ENCODE data around the gene GLT8D2.

GLT8D2 gene

GRCh38 chr12:103975368-103975767 is 74.6 kb downstream of the GLT8D2 start:
- Histone ChIP-seq H4K5ac (ENCODE audit: low read length) (no peak overlapping the region), H3K4me1 (ENCODE audit: control insufficient read depth, low read depth, low read length) (no peaks in the 10 kb centered on the region), H3K27ac (ENCODE audit: low read depth, low read length) (no peak overlapping the region), H3K4me3 (ENCODE audit: low read length) (no peak overlapping the region), H2AK5ac (ENCODE audit: low read length) (no peak overlapping the region), H3K79me2 (ENCODE audit: control insufficient read depth, insufficient read depth, low read length) (peaks cover 49% of the 10 kb centered on the region), H3K27me3 (ENCODE audit: insufficient read depth, low read length, poor library complexity) (no peaks in the 10 kb centered on the region), H2BK120ac (ENCODE audit: low read depth, low read length) (no peak overlapping the region), H2BK15ac (replicated peaks; ENCODE audit: low read depth) (no peak overlapping the region), H3K36me3 (ENCODE audit: control insufficient read depth, insufficient read depth, low read length) (peaks cover 7% of the 10 kb centered on the region), H3K4ac (ENCODE audit: low read depth, low read length) (no peak overlapping the region), H3K23ac (ENCODE audit: low read length) (no peak overlapping the region), H2BK5ac (ENCODE audit: low read length) (no peak overlapping the region), H3K56ac (ENCODE audit: low read length) (no peak overlapping the region), H4K8ac (ENCODE audit: low read depth, low read length) (no peak overlapping the region), H3K18ac (ENCODE audit: low read length) (no peak overlapping the region), H3K4me2 (ENCODE audit: low read length) (no peak overlapping the region), H3K79me1 (ENCODE audit: low read length) (peaks cover 8% of the 10 kb centered on the region), H3K9ac (ENCODE audit: low read length) (no peak overlapping the region)
- no CpG with 5 or more reads among the region's 2 CpGs for WGBS (ENCODE audit: extremely low coverage, insufficient coverage, low lambda C conversion rate)
- DNase-seq: peak; percentile 46

GRCh38 chr12:103973909-103974308 is 76.1 kb downstream of the GLT8D2 start:
- H3K36me3 ChIP-seq (ENCODE audit: control insufficient read depth, insufficient read depth, low read length): peaks cover 7% of the 10 kb centered on the region
- WGBS (ENCODE audit: extremely low coverage, insufficient coverage, low lambda C conversion rate): no CpG with 5 or more reads among the region's 2 CpGs

GRCh38 chr12:103969391-103969790 is 80.6 kb downstream of the GLT8D2 start:
- H2BK15ac ChIP-seq (replicated peaks; ENCODE audit: low read depth): no peak overlapping the region
- H4K5ac ChIP-seq (ENCODE audit: low read length): no peak overlapping the region
- no CpG with 5 or more reads among the region's 2 CpGs for WGBS (ENCODE audit: extremely low coverage, insufficient coverage, low lambda C conversion rate)
- H3K9ac ChIP-seq (ENCODE audit: low read length): no peak overlapping the region
- H2BK120ac ChIP-seq (ENCODE audit: low read depth, low read length): no peak overlapping the region
- no peak overlapping the region for H4K8ac ChIP-seq (ENCODE audit: low read depth, low read length)
- H3K27ac ChIP-seq (ENCODE audit: low read depth, low read length): no peak overlapping the region
- H3K36me3 ChIP-seq (ENCODE audit: control insufficient read depth, insufficient read depth, low read length): no peaks in the 10 kb centered on the region
- H2BK5ac ChIP-seq (ENCODE audit: low read length): no peak overlapping the region
- no peaks in the 10 kb centered on the region for H3K27me3 ChIP-seq (ENCODE audit: insufficient read depth, low read length, poor library complexity)
- H3K79me2 ChIP-seq (ENCODE audit: control insufficient read depth, insufficient read depth, low read length): peaks cover 77% of the 10 kb centered on the region
- DNase-seq: peak; percentile 68
- peaks cover 4% of the 10 kb centered on the region for H3K79me1 ChIP-seq (ENCODE audit: low read length)
- H3K4me1 ChIP-seq (ENCODE audit: control insufficient read depth, low read depth, low read length): no peaks in the 10 kb centered on the region
- H3K23ac ChIP-seq (ENCODE audit: low read length): no peak overlapping the region
- no peak overlapping the region for H3K18ac ChIP-seq (ENCODE audit: low read length)
- H3K56ac ChIP-seq (ENCODE audit: low read length): no peak overlapping the region
- no peak overlapping the region for H3K4me2 ChIP-seq (ENCODE audit: low read length)
- no peak overlapping the region for H3K4me3 ChIP-seq (ENCODE audit: low read length)
- no peak overlapping the region for H3K4ac ChIP-seq (ENCODE audit: low read depth, low read length)
- no peak overlapping the region for H2AK5ac ChIP-seq (ENCODE audit: low read length)

More at GRCh38 chr12:103973909-103974308, 76.1 kb downstream of the GLT8D2 start:
- H4K5ac ChIP-seq (ENCODE audit: low read length): no peak overlapping the region
- DNase-seq: peak; percentile 53
- H3K4me1 ChIP-seq (ENCODE audit: control insufficient read depth, low read depth, low read length): no peaks in the 10 kb centered on the region
- H2BK5ac ChIP-seq (ENCODE audit: low read length): no peak overlapping the region
- no peak overlapping the region for H2BK120ac ChIP-seq (ENCODE audit: low read depth, low read length)
- no peak overlapping the region for H3K4me2 ChIP-seq (ENCODE audit: low read length)
- H3K9ac ChIP-seq (ENCODE audit: low read length): no peak overlapping the region
- H3K4me3 ChIP-seq (ENCODE audit: low read length): no peak overlapping the region
- no peak overlapping the region for H3K4ac ChIP-seq (ENCODE audit: low read depth, low read length)
- H3K79me2 ChIP-seq (ENCODE audit: control insufficient read depth, insufficient read depth, low read length): peaks cover 62% of the 10 kb centered on the region
- no peak overlapping the region for H4K8ac ChIP-seq (ENCODE audit: low read depth, low read length)
- H3K79me1 ChIP-seq (ENCODE audit: low read length): peaks cover 8% of the 10 kb centered on the region
- no peak overlapping the region for H3K18ac ChIP-seq (ENCODE audit: low read length)
- H3K56ac ChIP-seq (ENCODE audit: low read length): no peak overlapping the region
- no peaks in the 10 kb centered on the region for H3K27me3 ChIP-seq (ENCODE audit: insufficient read depth, low read length, poor library complexity)
- H3K23ac ChIP-seq (ENCODE audit: low read length): no peak overlapping the region
- no peak overlapping the region for H3K27ac ChIP-seq (ENCODE audit: low read depth, low read length)
- H2BK15ac ChIP-seq (replicated peaks; ENCODE audit: low read depth): no peak overlapping the region
- no peak overlapping the region for H2AK5ac ChIP-seq (ENCODE audit: low read length)

GRCh38 chr12:103966736-103967135 is 83.3 kb downstream of the GLT8D2 start:
- no peak for DNase-seq
- Histone ChIP-seq H3K27ac (ENCODE audit: low read depth, low read length) (no peak overlapping the region), H3K4ac (ENCODE audit: low read depth, low read length) (no peak overlapping the region)

GRCh38 chr12:103965590-103966504 is 84.1 kb downstream of the GLT8D2 start, which contains the start of gene TDG:
Gene TDG, plus strand, starts transcription at chr12:103965872. Its CDS starts 166 bp downstream, at chr12:103966038.
- no peak within 1 kb of the TSS for H2BK15ac ChIP-seq (replicated peaks; ENCODE audit: low read depth)
- peak within 1 kb of the TSS; percentile 28 for H2AK5ac ChIP-seq (ENCODE audit: low read length)
- no peak within 1 kb of the TSS for H3K23ac ChIP-seq (ENCODE audit: low read length)
- peaks cover 3% of the 10 kb centered on the region for H3K79me1 ChIP-seq (ENCODE audit: low read length)
- H4K8ac ChIP-seq (ENCODE audit: low read depth, low read length): peak within 1 kb of the TSS; percentile 91
- peak within 1 kb of the TSS; percentile 94 for H2BK120ac ChIP-seq (ENCODE audit: low read depth, low read length)
- peak within 1 kb of the TSS; percentile 47 for H2BK5ac ChIP-seq (ENCODE audit: low read length)
- peak within 1 kb of the TSS; percentile 98 for H3K4ac ChIP-seq (ENCODE audit: low read depth, low read length)
- H3K4me3 ChIP-seq (ENCODE audit: low read length): peak within 1 kb of the TSS; percentile 93
- H3K4me1 ChIP-seq (ENCODE audit: control insufficient read depth, low read depth, low read length): no peaks in the 10 kb centered on the region
- WGBS (ENCODE audit: extremely low coverage, insufficient coverage, low lambda C conversion rate): no CpG with 5 or more reads among the region's 64 CpGs
- peak; percentile 99 for DNase-seq
- H3K56ac ChIP-seq (ENCODE audit: low read length): peak within 1 kb of the TSS; percentile 96
- no peaks in the 10 kb centered on the region for H3K27me3 ChIP-seq (ENCODE audit: insufficient read depth, low read length, poor library complexity)
- peak within 1 kb of the TSS; percentile 7 for H4K5ac ChIP-seq (ENCODE audit: low read length)
- H3K18ac ChIP-seq (ENCODE audit: low read length): peak within 1 kb of the TSS; percentile 93
- peak within 1 kb of the TSS; percentile 78 for H3K4me2 ChIP-seq (ENCODE audit: low read length)
- peak within 1 kb of the TSS; percentile 98 for H3K9ac ChIP-seq (ENCODE audit: low read length)
- peaks cover 54% of the 10 kb centered on the region for H3K79me2 ChIP-seq (ENCODE audit: control insufficient read depth, insufficient read depth, low read length)
- H3K36me3 ChIP-seq (ENCODE audit: control insufficient read depth, insufficient read depth, low read length): no peaks in the 10 kb centered on the region
- peak within 1 kb of the TSS; percentile 85 for H3K27ac ChIP-seq (ENCODE audit: low read depth, low read length)

More at GRCh38 chr12:103966736-103967135, 83.3 kb downstream of the GLT8D2 start:
- no peaks in the 10 kb centered on the region for H3K4me1 ChIP-seq (ENCODE audit: control insufficient read depth, low read depth, low read length)
- H3K9ac ChIP-seq (ENCODE audit: low read length): peak overlapping the region; percentile 98
- WGBS (ENCODE audit: extremely low coverage, insufficient coverage, low lambda C conversion rate): no CpG with 5 or more reads among the region's 1 CpG
- no peak overlapping the region for H2BK5ac ChIP-seq (ENCODE audit: low read length)
- H3K4me3 ChIP-seq (ENCODE audit: low read length): peak overlapping the region; percentile 93
- peak overlapping the region; percentile 80 for H3K56ac ChIP-seq (ENCODE audit: low read length)
- H3K79me1 ChIP-seq (ENCODE audit: low read length): peaks cover 3% of the 10 kb centered on the region
- H2BK15ac ChIP-seq (replicated peaks; ENCODE audit: low read depth): no peak overlapping the region
- peak overlapping the region; percentile 78 for H3K4me2 ChIP-seq (ENCODE audit: low read length)
- H3K23ac ChIP-seq (ENCODE audit: low read length): no peak overlapping the region
- no peak overlapping the region for H4K8ac ChIP-seq (ENCODE audit: low read depth, low read length)
- H2BK120ac ChIP-seq (ENCODE audit: low read depth, low read length): no peak overlapping the region
- H3K36me3 ChIP-seq (ENCODE audit: control insufficient read depth, insufficient read depth, low read length): no peaks in the 10 kb centered on the region
- H3K79me2 ChIP-seq (ENCODE audit: control insufficient read depth, insufficient read depth, low read length): peaks cover 61% of the 10 kb centered on the region
- no peak overlapping the region for H4K5ac ChIP-seq (ENCODE audit: low read length)
- H3K18ac ChIP-seq (ENCODE audit: low read length): no peak overlapping the region
- no peak overlapping the region for H2AK5ac ChIP-seq (ENCODE audit: low read length)
- H3K27me3 ChIP-seq (ENCODE audit: insufficient read depth, low read length, poor library complexity): no peaks in the 10 kb centered on the region
